K562 (cell line): ENCODE data around the gene GAP43. TPM values are rescaled to one million over a fixed set of nuclear protein-coding genes. Genes with fewer than 3 reads are reported as not detected.

Source experiments
- ATAC-seq: fragments of 200-7000 bp; cut with Tn5 transposase; 3 replicates; pipeline ENCODE4 v1.9.1; 2020; ENCODE audit warnings: moderate library complexity
- BruUV-seq: library from RNA; stranded (reverse); fragments of 400-500 nt; replicated peaks from 2 replicates; lab custom pipeline; 2021; lab: Mats Ljungman, UMichigan
- CTCF ChIA-PET: fragments of 300-600 bp; formaldehyde crosslinking; extraction: SDS; loops from one replicate; lab custom pipeline; 2021; ENCODE audit warnings: low intra/inter-chr PET ratio; lab: Yijun Ruan, JAX
- POLR2A ChIA-PET: fragments of 300-600, 350-650 bp; sonication (Branson Sonifier 250); formaldehyde crosslinking; extraction: SDS; loops from one replicate; lab custom pipeline; 2021; ENCODE audit warnings: antibody characterized with exemption, inconsistent platforms; lab: Yijun Ruan, JAX
- DNase-seq, 4 experiments: peaks; one replicate each; pipeline versions ENCODE4 v3.0.0 to v3.0.0-alpha.2; 2011 to 2018; ENCODE audit warnings: low spot score in 3 of 4, mixed read lengths in 3 of 4; ENCODE audit errors: extremely low read depth in 1 of 4
- FAIRE-seq: peaks from 2 replicates; lab custom pipeline; 2011; peaks lifted over from hg19 to GRCh38; lab: Jason Lieb, UNC
- H2AFZ ChIP-seq: 2 replicates; pipeline ENCODE4 v1.6.0; 2011; ENCODE audit warnings: low read depth, low read length, control low read depth, inconsistent platforms
- H3K27ac ChIP-seq: fragments of 200-600 bp; 3 replicates; pipeline ENCODE4 v1.8.0; 2011; ENCODE audit warnings: low read depth, mild to moderate bottlenecking, control low read depth, inconsistent platforms, low read length, moderate library complexity, mixed read lengths; ENCODE audit errors: extremely low read depth
- H3K27me3 ChIP-seq, 2 experiments: fragments of 300-600 bp in 1 of 2; 2 replicates in 1 of 2; 3 replicates in 1 of 2; pipeline versions ENCODE4 v1.6.0 to v1.8.0; 2011; ENCODE audit warnings: inconsistent platforms in 2 of 2, low read length in 2 of 2, mild to moderate bottlenecking in 1 of 2, mixed read lengths in 1 of 2, moderate library complexity in 1 of 2; ENCODE audit not compliant: control insufficient read depth in 2 of 2, insufficient read depth in 2 of 2
- H3K36me3 ChIP-seq: fragments of 300-600 bp; 3 replicates; pipeline ENCODE4 v1.8.0; 2011; ENCODE audit warnings: mild to moderate bottlenecking, low read length, inconsistent platforms; ENCODE audit not compliant: control insufficient read depth, insufficient read depth
- H3K4me1 ChIP-seq, 2 experiments: fragments of 200-600 bp in 1 of 2; replicated peaks in 1 of 2; 2 replicates in 1 of 2; 3 replicates in 1 of 2; pipeline versions ENCODE4 v1.5.1 to v1.8.0; 2011; ENCODE audit warnings: inconsistent platforms in 2 of 2, low read length in 2 of 2, mild to moderate bottlenecking in 1 of 2, mixed read lengths in 1 of 2, moderate library complexity in 1 of 2; ENCODE audit not compliant: control insufficient read depth in 2 of 2, insufficient read depth in 2 of 2
- H3K4me2 ChIP-seq: 2 replicates; pipeline ENCODE4 v1.6.1; 2011; ENCODE audit warnings: low read length, control low read depth, inconsistent platforms, mixed read lengths; ENCODE audit not compliant: insufficient read depth
- H3K4me3 ChIP-seq: fragments of 200-600 bp; sonication (generic), shearing (Covaris generic); 2 replicates; pipeline ENCODE4 v1.5.1; 2016; ENCODE audit warnings: control low read depth, inconsistent platforms
- H3K79me2 ChIP-seq: fragments of 200-600 bp; 3 replicates; pipeline ENCODE4 v1.8.0; 2011; ENCODE audit warnings: low read length, inconsistent platforms; ENCODE audit not compliant: control insufficient read depth, insufficient read depth
- H3K9ac ChIP-seq, 2 experiments: 2 replicates each; pipeline versions ENCODE4 v1.6.0 to v1.6.1; 2011; ENCODE audit warnings: low read depth in 2 of 2, low read length in 2 of 2, control low read depth in 1 of 2, inconsistent platforms in 1 of 2, mild to moderate bottlenecking in 1 of 2, mixed read lengths in 1 of 2; ENCODE audit not compliant: insufficient read depth in 1 of 2
- H3K9me1 ChIP-seq: one replicate; pipeline ENCODE4 v1.6.0; 2011; ENCODE audit warnings: inconsistent platforms, mild to moderate bottlenecking, low read length, moderate library complexity; ENCODE audit not compliant: control insufficient read depth, insufficient read depth
- H3K9me3 ChIP-seq: replicated peaks from 2 replicates; pipeline ENCODE4 v1.5.1; 2011; ENCODE audit warnings: low read depth, low read length, inconsistent platforms; ENCODE audit not compliant: control insufficient read depth, insufficient read depth
- H4K20me1 ChIP-seq: replicated peaks from 2 replicates; pipeline ENCODE4 v1.6.1; 2011; ENCODE audit warnings: low read length, inconsistent platforms, mixed read lengths; ENCODE audit not compliant: control insufficient read depth, insufficient read depth
- ATF1 ChIP-seq, 2 experiments: fragments of 450-650 bp in 1 of 2; IDR thresholded peaks; 2 replicates each; pipeline ENCODE4 v1.6.1; 2016; ENCODE audit warnings: missing compliant biosample characterization in 1 of 2, missing genetic modification characterization in 1 of 2
- FOS ChIP-seq: IDR thresholded peaks from 3 replicates; pipeline ENCODE4 v1.6.1; 2011; ENCODE audit not compliant: insufficient read length; ENCODE audit errors: extremely low read depth
- LCOR ChIP-seq: sonication (generic); formaldehyde crosslinking; IDR thresholded peaks from 2 replicates; pipeline ENCODE4 v1.8.0; 2022; ENCODE audit warnings: mild to moderate bottlenecking, missing genetic modification reagents
- NCOA6 ChIP-seq: fragments of 450-650 bp; IDR thresholded peaks from 2 replicates; pipeline ENCODE4 v1.6.1; 2017; ENCODE audit warnings: mild to moderate bottlenecking
- SMARCA4 ChIP-seq: fragments of 450-650 bp; IDR thresholded peaks from 2 replicates; pipeline ENCODE4 v1.6.1; 2016
- SRSF3 ChIP-seq: fragments of 200-400 bp; formaldehyde crosslinking; IDR thresholded peaks from 2 replicates; pipeline ENCODE4 v1.6.1; 2016; ENCODE audit warnings: mild to moderate bottlenecking, low read length, moderate library complexity; ENCODE audit not compliant: insufficient read depth
- TRIM28 ChIP-seq: fragments of 450-650 bp; IDR thresholded peaks from 2 replicates; pipeline ENCODE4 v1.6.1; 2017
- WGBS: fragments of 100-300 bp; shearing (Covaris generic); methylation state at CpG from one replicate; pipeline ENCODE4 v1.1.6; 2016; ENCODE audit warnings: low coverage, mixed read lengths; ENCODE audit not compliant: insufficient coverage; ENCODE audit errors: missing lambda C conversion rate; 5-methylcytosine and 5-hydroxymethylcytosine counted together
- in situ Hi-C: fragments of 300-500 bp; cut with MboI; formaldehyde crosslinking; loops from 4 replicates; pipeline ENCODE4 v1.15.0; 2018; ENCODE audit warnings: inconsistent platforms, mixed read lengths
- intact Hi-C: fragments of 100-400 bp; cut with micrococcal nuclease; formaldehyde crosslinking; loops from 2 replicates; pipeline ENCODE4 v1.14.2; 2022
- polyA plus RNA-seq, 8 experiments: library from polyadenylated mRNA; depleted of rRNA in 4 of 8; stranded (reverse) in 5 of 8; unstranded in 3 of 8; fragments of >200 nt; fragmentation: Nextera tagmentation in 2 of 8; fragmentation: Illumina TruSeq in 1 of 8; extraction: Ambion mirVana in 2 of 8; extraction: Trizol in 1 of 8; gene quantifications; 2 replicates each; pipeline versions ENCODE4 v1.2.1 to v1.2.3, GENCODE V29; 2011 to 2014; ENCODE audit warnings: inconsistent platforms in 1 of 8, missing spikeins in 1 of 8
- total RNA-seq, 7 experiments: library from RNA; depleted of rRNA in 6 of 7; stranded (reverse); fragments of >200 nt in 6 of 7; fragmentation: Illumina TruSeq in 2 of 7; extraction: Trizol in 2 of 7; gene quantifications; 2 replicates each; pipeline versions ENCODE4 v1.2.1 to v1.2.3, GENCODE V29; 2011 to 2021; ENCODE audit warnings: low replicate concordance in 1 of 7
- TF ChIP-seq, protein P1 (sequence below): fragments of 250-450 bp; sonication (Bioruptor Pico); IDR thresholded peaks from 2 replicates; pipeline ENCODE4 v1.8.0; 2021; ENCODE audit warnings: moderate library complexity, mild to moderate bottlenecking, inconsistent platforms
- TF ChIP-seq, protein P2 (sequence below): sonication (generic); formaldehyde crosslinking; IDR thresholded peaks from 2 replicates; pipeline ENCODE4 v1.5.0; 2020; ENCODE audit warnings: missing genetic modification reagents
- TF ChIP-seq, protein P3 (sequence below): fragments of 450-650 bp; formaldehyde crosslinking; IDR thresholded peaks from 2 replicates; pipeline ENCODE4 v1.4.0; 2022; ENCODE audit warnings: missing genetic modification characterization

GAP43 gene
- total and polyA plus RNA-seq, 9 of the 15 experiments (the other 6 are each of a cell fraction or from before 2014, with no cell fraction given): 0.04 to 0.11 (median 0.09) TPM; not detected in 6

DNA sequence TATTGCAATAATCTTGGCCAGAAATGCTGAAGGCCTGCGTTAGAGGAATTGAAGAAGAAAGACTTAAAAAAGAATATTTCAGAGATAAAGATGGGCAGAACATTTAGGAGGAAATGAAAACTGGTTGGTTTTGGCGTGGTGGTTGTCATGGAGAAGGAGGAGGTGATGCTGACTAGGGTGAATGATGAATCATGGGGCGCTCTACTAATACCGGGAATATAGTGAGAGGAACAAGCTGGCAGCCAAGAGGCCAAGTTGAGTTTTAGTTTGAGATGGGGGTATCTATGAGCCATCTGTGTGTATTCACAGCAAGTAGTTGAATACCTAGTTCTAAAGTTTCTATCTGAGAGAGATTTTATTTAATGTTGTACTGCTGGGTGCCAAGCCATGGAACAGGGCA is 6.8 kb upstream of the GAP43 start:
- ChIA-PET CTCF (no interaction called here), POLR2A (no interaction called here)
- Histone ChIP-seq H2AFZ (no peak overlapping the region), H4K20me1 (no peaks in the 10 kb centered on the region), H3K4me3 (no peak overlapping the region), H3K79me2 (no peaks in the 10 kb centered on the region), H3K9me3 (no peaks in the 10 kb centered on the region), H3K27ac (no peak overlapping the region), H3K9me1 (no peaks in the 10 kb centered on the region), H3K4me1 (no peaks in the 10 kb centered on the region), H3K4me2 (no peak overlapping the region), H3K36me3 (no peaks in the 10 kb centered on the region), H3K27me3 (no peaks in the 10 kb centered on the region), H3K9ac (no peak overlapping the region)
- FAIRE-seq (no peak), DNase-seq (no peak), ATAC-seq (no peak)
- intact Hi-C loops (no loop called here), in situ Hi-C loops (no loop called here)
- BruUV-seq: no TSS peak
- WGBS: 3% methylated on average over 4 of the region's 4 CpGs
- TF ChIP-seq, protein P1, sequence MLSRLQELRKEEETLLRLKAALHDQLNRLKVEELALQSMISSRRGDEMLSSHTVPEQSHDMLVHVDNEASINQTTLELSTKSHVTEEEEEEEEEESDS (CRISPR knock-in tag): no peak
- TF ChIP-seq SRSF3 (no peak), NCOA6 (no peak), ATF1 (CRISPR knock-in tag; IDR thresholded peaks at IDR 0.05) (no peak), ATF1 (tag; IDR thresholded peaks at IDR 0.05) (no peak), LCOR (CRISPR knock-in tag) (no peak), TRIM28 (no peak), FOS (no peak), SMARCA4 (no peak)
- TF ChIP-seq, protein P2, sequence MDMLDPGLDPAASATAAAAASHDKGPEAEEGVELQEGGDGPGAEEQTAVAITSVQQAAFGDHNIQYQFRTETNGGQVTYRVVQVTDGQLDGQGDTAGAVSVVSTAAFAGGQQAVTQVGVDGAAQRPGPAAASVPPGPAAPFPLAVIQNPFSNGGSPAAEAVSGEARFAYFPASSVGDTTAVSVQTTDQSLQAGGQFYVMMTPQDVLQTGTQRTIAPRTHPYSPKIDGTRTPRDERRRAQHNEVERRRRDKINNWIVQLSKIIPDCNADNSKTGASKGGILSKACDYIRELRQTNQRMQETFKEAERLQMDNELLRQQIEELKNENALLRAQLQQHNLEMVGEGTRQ: no peak
- TF ChIP-seq, protein P3, sequence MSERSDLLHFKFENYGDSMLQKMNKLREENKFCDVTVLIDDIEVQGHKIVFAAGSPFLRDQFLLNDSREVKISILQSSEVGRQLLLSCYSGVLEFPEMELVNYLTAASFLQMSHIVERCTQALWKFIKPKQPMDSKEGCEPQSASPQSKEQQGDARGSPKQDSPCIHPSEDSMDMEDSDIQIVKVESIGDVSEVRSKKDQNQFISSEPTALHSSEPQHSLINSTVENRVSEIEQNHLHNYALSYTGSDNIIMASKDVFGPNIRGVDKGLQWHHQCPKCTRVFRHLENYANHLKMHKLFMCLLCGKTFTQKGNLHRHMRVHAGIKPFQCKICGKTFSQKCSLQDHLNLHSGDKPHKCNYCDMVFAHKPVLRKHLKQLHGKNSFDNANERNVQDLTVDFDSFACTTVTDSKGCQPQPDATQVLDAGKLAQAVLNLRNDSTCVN (CRISPR knock-in tag): no peak
